ENCODE measurements around the gene PRKD2.

- no peak for TF ChIP-seq POLR2A (IDR thresholded peaks at IDR 0.05)
- TF ChIP-seq, protein P1, sequence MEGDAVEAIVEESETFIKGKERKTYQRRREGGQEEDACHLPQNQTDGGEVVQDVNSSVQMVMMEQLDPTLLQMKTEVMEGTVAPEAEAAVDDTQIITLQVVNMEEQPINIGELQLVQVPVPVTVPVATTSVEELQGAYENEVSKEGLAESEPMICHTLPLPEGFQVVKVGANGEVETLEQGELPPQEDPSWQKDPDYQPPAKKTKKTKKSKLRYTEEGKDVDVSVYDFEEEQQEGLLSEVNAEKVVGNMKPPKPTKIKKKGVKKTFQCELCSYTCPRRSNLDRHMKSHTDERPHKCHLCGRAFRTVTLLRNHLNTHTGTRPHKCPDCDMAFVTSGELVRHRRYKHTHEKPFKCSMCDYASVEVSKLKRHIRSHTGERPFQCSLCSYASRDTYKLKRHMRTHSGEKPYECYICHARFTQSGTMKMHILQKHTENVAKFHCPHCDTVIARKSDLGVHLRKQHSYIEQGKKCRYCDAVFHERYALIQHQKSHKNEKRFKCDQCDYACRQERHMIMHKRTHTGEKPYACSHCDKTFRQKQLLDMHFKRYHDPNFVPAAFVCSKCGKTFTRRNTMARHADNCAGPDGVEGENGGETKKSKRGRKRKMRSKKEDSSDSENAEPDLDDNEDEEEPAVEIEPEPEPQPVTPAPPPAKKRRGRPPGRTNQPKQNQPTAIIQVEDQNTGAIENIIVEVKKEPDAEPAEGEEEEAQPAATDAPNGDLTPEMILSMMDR (IDR thresholded peaks at IDR 0.05), result no peak
These were observed 7.6 kb upstream of the PRKD2 start for GRCh38 chr19:46724468-46724867.
